ENCODE measurements around the gene BCAR1.

DNA sequence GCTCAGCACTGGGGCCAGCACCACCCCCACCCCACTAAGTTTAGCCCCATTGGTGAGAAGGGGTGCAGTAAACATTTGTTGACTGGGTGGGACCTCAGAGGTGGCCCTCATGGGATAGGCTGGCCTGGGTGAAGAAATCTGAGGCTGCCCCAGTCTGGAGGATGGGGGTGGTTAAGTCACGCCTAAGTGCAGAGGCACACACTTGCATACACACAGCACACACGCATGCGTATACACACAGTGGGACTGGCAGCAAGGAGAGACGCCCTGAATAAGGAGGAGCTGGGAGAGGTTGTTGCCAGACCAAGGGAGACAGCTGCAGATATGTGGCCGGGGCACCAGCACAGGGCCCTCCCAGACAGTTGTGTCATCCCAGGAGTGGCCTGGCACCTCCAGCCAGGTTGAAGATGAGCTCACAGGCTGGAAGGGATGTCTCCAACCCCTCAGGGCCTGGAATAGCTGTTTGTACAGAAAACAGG lies 3.0 kb upstream of the BCAR1 start:
- no peak for TF ChIP-seq YY1 (IDR thresholded peaks at IDR 0.05; ENCODE audit: insufficient read depth, insufficient read length)
- TF ChIP-seq ZNF274 (IDR thresholded peaks at IDR 0.05; ENCODE audit: low read depth, low read length): no peak
- no peak for TF ChIP-seq SUZ12 (IDR thresholded peaks at IDR 0.05; ENCODE audit: extremely low read depth, insufficient read depth, insufficient read length)

Data from NT2/D1 (cell line).